T follicular helper cell (primary cell): ENCODE measurements around the gene LRRC10B.
"Not testable (repeated sequence)": the region's sequence is repeated elsewhere in the genome, so short reads cannot be mapped to it uniquely, and the experiment has no call there.

Source experiments
- DNase-seq: peaks from one replicate; pipeline ENCODE4 v3.0.0-alpha.2; 2020; ENCODE audit warnings: low read depth
- total RNA-seq, 2 experiments: gene quantifications; one replicate each; lab custom pipeline; 2026; lab: John Stamatoyannopoulos, UW

LRRC10B gene
- total RNA-seq, result 0 reads per million in 2 experiments

GRCh38 chr11:61507962-61508861 lies at the start of gene LRRC10B:
Gene LRRC10B (plus strand): TSS chr11:61508749. CDS start chr11:61508999, 250 bp downstream.
- no peak for DNase-seq

DNA sequence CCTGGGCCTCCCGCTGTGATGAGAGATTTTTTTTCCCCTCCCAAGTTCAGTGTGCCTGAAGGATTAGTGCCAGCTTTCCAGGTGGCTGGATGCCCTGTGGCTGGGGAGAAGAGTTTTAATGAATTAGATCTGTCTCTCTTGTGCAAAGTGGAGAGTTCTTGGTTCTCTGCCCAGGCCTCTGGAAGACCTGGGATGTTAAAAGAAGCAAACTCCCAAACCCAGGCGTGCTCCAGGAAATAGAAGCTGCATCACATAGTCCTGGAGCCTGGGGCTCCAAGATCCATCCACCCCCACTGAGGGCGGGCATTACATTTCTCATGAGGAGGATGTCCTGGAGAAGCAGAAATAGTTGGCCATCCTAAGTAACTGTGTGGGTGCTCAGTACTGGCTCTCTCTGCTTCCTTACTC lies 48.1 kb upstream of the LRRC10B start:
- no peak for DNase-seq

- DNase-seq, result no peak
Measured at GRCh38 chr11:61460986-61461385, 47.6 kb upstream of the LRRC10B start.

DNA sequence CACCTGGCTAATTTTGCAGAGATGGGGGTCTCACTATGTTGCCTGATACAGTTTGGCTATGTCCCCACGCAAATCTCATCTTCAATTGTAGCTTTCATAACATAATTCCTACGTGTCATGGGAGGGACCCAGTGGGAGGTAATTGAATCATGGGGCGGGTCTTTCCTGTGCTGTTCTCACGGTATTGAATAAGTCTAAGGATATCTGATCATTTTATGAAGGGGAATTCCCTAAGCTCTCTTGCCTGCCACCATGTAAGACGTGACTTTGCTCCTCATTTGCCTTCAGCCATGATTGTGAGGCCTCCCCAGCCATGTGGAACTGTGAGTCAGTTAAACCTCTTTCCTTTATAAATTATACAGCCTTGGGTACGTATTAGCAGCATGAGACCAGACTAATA lies 40.9 kb upstream of the LRRC10B start:
- not testable (repeated sequence) for DNase-seq

GRCh38 chr11:61468002-61468401 lies 40.5 kb upstream of the LRRC10B start:
- DNase-seq, result no peak

DNA sequence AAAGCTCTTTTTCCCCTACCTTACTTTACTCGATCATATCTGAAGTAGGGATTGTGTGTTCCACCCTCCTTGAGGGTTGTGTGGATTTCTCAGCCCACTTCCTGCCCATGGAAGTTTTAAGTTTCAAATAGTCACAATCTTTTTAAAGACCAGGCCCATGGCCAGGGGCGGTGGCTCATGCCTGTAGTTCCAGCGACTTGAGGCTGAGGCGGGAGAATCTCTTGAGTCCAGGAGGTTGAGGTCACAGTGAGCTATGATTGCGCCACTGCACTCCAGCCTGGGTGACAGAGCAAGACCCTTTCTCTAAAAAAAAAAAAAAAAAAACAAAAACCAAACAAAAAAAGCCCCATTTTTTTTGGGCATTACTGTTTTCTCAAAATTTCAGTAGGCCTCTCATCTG lies 36.3 kb upstream of the LRRC10B start:
- DNase-seq, result no peak

GRCh38 chr11:61472868-61473267 lies 35.7 kb upstream of the LRRC10B start:
- no peak for DNase-seq

- no peak for DNase-seq
Measured at GRCh38 chr11:61473370-61474012, 35.1 kb upstream of the LRRC10B start.

- no peak for DNase-seq
Measured at GRCh38 chr11:61474013-61474643, 34.4 kb upstream of the LRRC10B start.

DNA sequence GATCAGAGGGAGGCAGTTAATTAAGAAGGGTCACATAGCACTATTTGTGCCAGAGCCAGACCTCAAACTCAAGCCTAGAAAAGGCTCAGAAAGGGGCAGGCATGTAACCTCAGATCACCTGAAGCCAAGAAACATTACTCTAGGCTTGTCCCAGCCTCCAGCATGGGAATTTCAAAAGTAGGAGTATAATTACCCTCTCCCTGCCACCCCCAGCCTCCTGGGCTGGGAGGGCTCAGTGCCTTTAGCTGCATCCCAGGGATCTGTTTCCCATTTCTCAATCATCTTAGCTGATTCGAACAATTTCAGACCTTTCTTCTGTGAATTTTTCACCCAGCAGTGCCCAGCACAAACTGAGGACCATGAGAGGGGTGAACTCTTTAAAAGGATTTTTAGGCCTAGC lies 33.1 kb upstream of the LRRC10B start:
- no peak for DNase-seq

- no peak for DNase-seq
Measured at GRCh38 chr11:61476371-61476770, 32.2 kb upstream of the LRRC10B start.

DNA sequence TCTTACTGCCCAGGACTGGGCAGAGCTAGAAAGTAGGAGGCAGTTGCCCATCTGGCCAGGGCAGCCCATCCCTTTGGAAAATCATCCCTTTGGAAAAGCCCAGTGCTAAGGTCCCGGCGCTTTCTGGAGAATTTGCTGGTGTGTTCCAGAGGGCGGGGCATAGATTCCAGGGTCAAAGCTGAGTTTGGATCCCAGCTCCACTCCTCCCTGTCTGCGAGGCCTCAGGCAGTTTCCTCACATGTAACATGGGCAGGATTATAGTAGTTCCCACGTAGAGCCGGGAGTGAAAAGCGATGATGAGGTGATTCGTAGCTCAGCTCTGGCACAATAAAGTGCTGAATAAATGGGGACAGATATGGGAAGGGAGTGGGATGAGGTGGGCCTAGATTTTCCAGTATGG lies 31.4 kb upstream of the LRRC10B start:
- no peak for DNase-seq

DNA sequence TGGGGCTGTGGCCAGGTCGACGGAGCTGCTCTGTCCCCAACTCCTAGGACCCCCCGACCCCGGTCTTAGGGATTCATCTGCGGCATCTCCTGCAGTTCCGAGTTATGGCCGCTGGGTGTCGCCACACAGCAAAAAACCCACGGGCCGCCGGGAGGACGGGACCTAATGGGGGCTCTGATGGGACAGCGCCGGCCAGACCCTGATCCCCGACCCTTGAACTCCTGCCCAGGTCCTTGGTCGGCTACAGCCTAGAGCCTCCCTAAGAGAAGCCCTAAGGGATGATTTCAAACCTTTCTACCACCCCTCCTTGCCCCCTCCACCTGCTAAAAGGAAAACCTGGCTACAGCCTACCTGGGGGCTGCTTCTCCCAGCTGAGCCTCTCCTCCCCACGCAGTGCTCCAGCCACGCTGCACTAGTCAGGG lies 30.8 kb upstream of the LRRC10B start:
- peak; percentile 26 for DNase-seq

GRCh38 chr11:61479360-61480058 lies 29.0 kb upstream of the LRRC10B start:
- not testable (repeated sequence) for DNase-seq

DNA sequence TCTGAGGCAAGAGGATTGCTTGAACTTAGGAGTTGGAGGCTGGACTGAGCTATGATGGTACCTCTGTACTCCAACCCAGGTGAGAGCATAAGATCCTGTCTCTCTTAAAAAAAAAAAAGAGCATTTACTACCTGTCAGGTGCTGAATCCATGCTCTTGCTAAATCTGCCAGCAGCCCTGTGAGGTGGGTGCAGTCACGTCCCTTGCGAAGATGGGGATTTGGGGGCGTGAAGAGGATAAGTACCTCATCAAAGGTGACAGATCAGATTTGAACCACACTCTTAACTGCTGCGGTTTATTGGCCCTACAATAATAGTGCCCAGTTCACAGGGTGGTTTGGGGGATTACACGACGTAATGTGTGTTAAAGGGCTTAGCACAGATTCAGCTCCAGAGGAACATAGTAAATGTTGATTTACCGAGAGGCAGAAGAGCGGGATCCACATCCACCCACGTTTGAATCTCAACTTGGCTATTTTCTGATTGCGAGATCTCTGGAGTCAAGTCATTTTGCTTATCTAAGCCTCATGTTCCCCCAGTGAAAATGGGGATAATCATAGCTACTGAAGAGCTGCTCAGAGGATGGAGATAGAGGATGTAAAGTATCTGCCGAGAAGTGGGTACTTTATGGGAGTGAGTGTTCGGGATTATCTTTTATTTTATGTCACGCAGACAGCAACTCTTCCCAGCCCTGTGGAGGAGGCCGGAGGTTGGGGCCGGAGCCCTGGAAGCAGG lies 28.1 kb upstream of the LRRC10B start:
- DNase-seq, result no peak

DNA sequence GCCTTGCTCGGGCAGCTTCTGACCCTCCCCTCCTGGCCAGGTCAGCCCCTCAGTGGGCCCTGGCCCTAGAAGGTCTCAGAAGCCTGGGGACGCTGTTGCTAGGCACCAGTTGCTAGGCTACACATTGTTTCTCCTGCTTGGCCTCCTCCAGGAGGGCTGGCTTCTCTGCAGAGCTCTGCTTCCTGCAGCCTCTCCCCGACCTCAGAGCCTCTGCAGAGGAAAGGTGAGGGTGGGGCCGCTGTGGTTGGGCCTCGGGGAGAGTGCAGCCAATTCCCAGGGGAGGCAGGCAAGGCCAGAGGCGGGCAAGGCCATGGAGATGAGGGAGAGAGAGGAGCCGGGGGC lies 27.6 kb upstream of the LRRC10B start:
- no peak for DNase-seq

- no peak for DNase-seq
Measured at GRCh38 chr11:61481806-61482205, 26.7 kb upstream of the LRRC10B start.

DNA sequence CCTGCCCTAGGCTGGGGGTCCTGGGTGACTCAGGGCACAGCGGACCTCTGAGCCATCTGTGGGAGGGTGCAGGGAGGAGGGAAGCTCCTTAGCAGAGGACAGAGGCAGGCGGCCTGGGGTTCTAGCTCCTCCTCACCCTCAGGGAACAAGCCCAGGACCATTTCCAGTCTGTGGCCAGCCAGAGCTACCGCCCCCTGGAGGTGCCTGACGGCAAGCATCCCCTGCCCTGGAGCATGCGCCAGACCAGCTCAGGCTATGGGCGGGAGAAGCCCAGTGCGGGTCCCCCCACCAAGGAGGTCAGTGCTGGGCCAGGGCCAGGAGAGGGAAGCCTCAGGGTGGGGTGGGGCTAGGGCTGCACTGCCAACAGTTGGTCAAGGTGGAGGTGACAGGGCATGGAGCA lies 26.0 kb upstream of the LRRC10B start:
- no peak for DNase-seq

DNA sequence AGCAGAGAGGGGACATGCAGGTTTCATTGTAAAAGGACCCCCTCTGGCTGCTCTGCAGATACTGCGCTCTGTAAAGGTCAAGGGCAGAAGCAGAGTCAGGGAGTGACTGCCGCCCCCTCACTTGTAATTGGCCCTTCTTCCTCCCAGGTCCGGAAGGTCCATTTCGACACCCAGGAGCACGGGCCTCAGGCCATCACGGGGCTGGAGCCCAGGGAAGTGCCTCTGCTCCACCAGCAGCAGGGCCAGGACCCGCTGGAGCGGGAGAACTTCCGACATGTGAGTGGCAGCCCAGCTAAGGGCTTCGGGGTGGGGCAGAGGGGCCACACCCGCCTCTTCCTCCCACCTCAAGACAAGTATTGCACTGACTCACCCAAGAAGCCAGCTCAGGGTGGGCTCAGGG lies 24.0 kb upstream of the LRRC10B start:
- no peak for DNase-seq

DNA sequence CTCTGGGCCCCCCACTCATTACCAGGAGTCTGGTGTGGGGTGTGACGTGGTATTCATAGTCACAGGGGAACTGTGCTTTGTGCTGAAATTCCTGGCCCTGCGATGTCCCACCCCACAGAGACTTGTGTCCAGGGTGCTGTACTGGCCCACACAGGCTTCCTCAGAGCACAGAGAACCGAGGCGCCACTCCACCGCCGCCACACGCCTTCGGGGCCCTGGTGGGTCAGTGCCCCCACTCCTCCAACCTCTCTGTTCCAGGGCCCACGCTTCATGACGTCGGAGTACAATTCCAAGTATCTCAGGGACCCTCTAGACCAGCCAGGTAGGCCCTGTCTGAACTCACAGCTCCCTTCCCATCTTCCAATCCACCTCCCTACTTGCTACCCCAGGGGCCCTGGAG lies 23.5 kb upstream of the LRRC10B start:
- no peak for DNase-seq

- no peak for DNase-seq
Measured at GRCh38 chr11:61486011-61486620, 22.4 kb upstream of the LRRC10B start.
